H9 (cell line): Measurements from ENCODE around the gene CIB4. TPM values are rescaled to one million over a fixed set of nuclear protein-coding genes. Genes with fewer than 3 reads are reported as not detected.

Experiments used
- DNase-seq: peaks from one replicate; pipeline ENCODE4 v3.0.0-alpha.2; 2017
- H2AFZ ChIP-seq: one replicate; pipeline ENCODE4 v1.6.1; 2013; ENCODE audit warnings: mild to moderate bottlenecking, low read length, control low read depth, moderate library complexity
- H2AK5ac ChIP-seq: 2 replicates; pipeline ENCODE4 v1.6.1; 2013; ENCODE audit warnings: low read length, control low read depth, mixed read lengths; ENCODE audit not compliant: insufficient read length
- H2BK120ac ChIP-seq: one replicate; pipeline ENCODE4 v1.6.1; 2013; ENCODE audit warnings: low read depth, mild to moderate bottlenecking, low read length, control low read depth, inconsistent platforms; ENCODE audit not compliant: poor library complexity, severe bottlenecking
- H2BK12ac ChIP-seq: 2 replicates; pipeline ENCODE4 v1.6.1; 2013; ENCODE audit warnings: low read length, control low read depth, mixed read lengths, low read depth; ENCODE audit not compliant: insufficient read length
- H2BK15ac ChIP-seq: 2 replicates; pipeline ENCODE4 v1.6.1; 2013; ENCODE audit warnings: low read depth, low read length, control low read depth
- H2BK20ac ChIP-seq: one replicate; pipeline ENCODE4 v1.6.1; 2013; ENCODE audit warnings: low read depth, mild to moderate bottlenecking, low read length, control low read depth, inconsistent platforms; ENCODE audit not compliant: poor library complexity, severe bottlenecking
- H2BK5ac ChIP-seq: 2 replicates; pipeline ENCODE4 v1.6.1; 2013; ENCODE audit warnings: low read length, control low read depth, mixed read lengths; ENCODE audit not compliant: insufficient read length
- H3K14ac ChIP-seq: 2 replicates; pipeline ENCODE4 v1.6.1; 2013; ENCODE audit warnings: low read length, control low read depth; ENCODE audit not compliant: insufficient read depth
- H3K18ac ChIP-seq: 2 replicates; pipeline ENCODE4 v1.6.1; 2013; ENCODE audit warnings: low read depth, mild to moderate bottlenecking, mixed read lengths, low read length, control low read depth; ENCODE audit not compliant: insufficient read length
- H3K23ac ChIP-seq: 2 replicates; pipeline ENCODE4 v1.6.1; 2013; ENCODE audit warnings: low read length, control low read depth, mixed read lengths, low read depth; ENCODE audit not compliant: insufficient read length
- H3K23me2 ChIP-seq: 2 replicates; pipeline ENCODE4 v1.6.1; 2013; ENCODE audit warnings: low read depth, mild to moderate bottlenecking, mixed read lengths, low read length, control low read depth; ENCODE audit not compliant: insufficient read length, poor library complexity, severe bottlenecking
- H3K27ac ChIP-seq: 2 replicates; pipeline ENCODE4 v1.5.1; 2013; ENCODE audit warnings: low read length, control low read depth, mixed read lengths, low read depth; ENCODE audit not compliant: insufficient read length
- H3K27me3 ChIP-seq: 2 replicates; pipeline ENCODE4 v1.6.1; 2013; ENCODE audit warnings: low read length, control low read depth, inconsistent platforms; ENCODE audit not compliant: insufficient read depth
- H3K4ac ChIP-seq: 2 replicates; pipeline ENCODE4 v1.6.1; 2013; ENCODE audit warnings: low read depth, mild to moderate bottlenecking, control low read depth, inconsistent platforms, low read length, moderate library complexity
- H3K4me1 ChIP-seq: 2 replicates; pipeline ENCODE4 v1.6.1; 2013; ENCODE audit warnings: low read length, control low read depth, inconsistent platforms; ENCODE audit not compliant: insufficient read depth
- H3K4me2 ChIP-seq: 2 replicates; pipeline ENCODE4 v1.6.1; 2013; ENCODE audit warnings: low read length, control low read depth, mixed read lengths; ENCODE audit not compliant: insufficient read length, insufficient read depth
- H3K56ac ChIP-seq: 2 replicates; pipeline ENCODE4 v1.6.1; 2013; ENCODE audit warnings: low read depth, mild to moderate bottlenecking, mixed read lengths, low read length, control low read depth; ENCODE audit not compliant: insufficient read length
- H3K79me1 ChIP-seq: 2 replicates; pipeline ENCODE4 v1.6.1; 2013; ENCODE audit warnings: low read depth, mild to moderate bottlenecking, moderate library complexity, low read length, control low read depth, inconsistent platforms; ENCODE audit not compliant: insufficient read depth, poor library complexity, severe bottlenecking
- H3K79me2 ChIP-seq: 2 replicates; pipeline ENCODE4 v1.6.1; 2013; ENCODE audit warnings: low read length, control low read depth, inconsistent platforms; ENCODE audit not compliant: insufficient read depth
- H3K9ac ChIP-seq: 2 replicates; pipeline ENCODE4 v1.6.1; 2013; ENCODE audit warnings: low read length, control low read depth, mixed read lengths; ENCODE audit not compliant: insufficient read length; ENCODE audit errors: extremely low read depth
- H3K9me3 ChIP-seq: one replicate; pipeline ENCODE4 v1.6.1; 2013; ENCODE audit warnings: low read depth, low read length, inconsistent platforms; ENCODE audit not compliant: control insufficient read depth
- H3T11ph ChIP-seq: one replicate; pipeline ENCODE4 v1.6.1; 2013; ENCODE audit warnings: mild to moderate bottlenecking, low read length, control low read depth, inconsistent platforms
- H4K20me1 ChIP-seq: one replicate; pipeline ENCODE4 v1.6.1; 2013; ENCODE audit not compliant: control insufficient read depth, insufficient read length, insufficient read depth
- H4K5ac ChIP-seq: 2 replicates; pipeline ENCODE4 v1.6.1; 2013; ENCODE audit warnings: low read depth, mild to moderate bottlenecking, mixed read lengths, low read length, control low read depth; ENCODE audit not compliant: insufficient read length
- H4K8ac ChIP-seq: replicated peaks from 2 replicates; pipeline ENCODE4 v1.6.1; 2013; ENCODE audit warnings: low read length, control low read depth, mixed read lengths, low read depth; ENCODE audit not compliant: insufficient read length
- H4K91ac ChIP-seq: 2 replicates; pipeline ENCODE4 v1.6.1; 2013; ENCODE audit warnings: low read depth, mild to moderate bottlenecking, moderate library complexity, mixed read lengths, low read length, control low read depth; ENCODE audit not compliant: insufficient read length
- H3K27ac Mint-ChIP-seq, 3 experiments: 2 replicates in 2 of 3; 3 replicates in 1 of 3; pipeline ENCODE4 v1.8.0; 2020 to 2021; ENCODE audit warnings: mixed read lengths in 3 of 3, mild to moderate bottlenecking in 1 of 3, moderate library complexity in 1 of 3
- H3K27me3 Mint-ChIP-seq: 2 replicates; pipeline ENCODE4 v1.8.0; 2021; ENCODE audit warnings: low read depth, mild to moderate bottlenecking, moderate library complexity, mixed read lengths
- H3K36me3 Mint-ChIP-seq, 3 experiments: 2 replicates in 2 of 3; 3 replicates in 1 of 3; pipeline ENCODE4 v1.8.0; 2020 to 2021; ENCODE audit warnings: low read depth in 3 of 3, mixed read lengths in 3 of 3; ENCODE audit not compliant: insufficient read depth in 1 of 3
- H3K4me1 Mint-ChIP-seq, 2 experiments: 2 replicates each; pipeline ENCODE4 v1.8.0; 2020; ENCODE audit warnings: mixed read lengths in 2 of 2
- H3K4me3 Mint-ChIP-seq, 2 experiments: 2 replicates in 1 of 2; 3 replicates in 1 of 2; pipeline ENCODE4 v1.8.0; 2020 to 2021; ENCODE audit warnings: mild to moderate bottlenecking in 2 of 2, mixed read lengths in 2 of 2, moderate library complexity in 1 of 2
- H3K9me3 Mint-ChIP-seq, 2 experiments: 2 replicates in 1 of 2; 3 replicates in 1 of 2; pipeline ENCODE4 v1.8.0; 2020; ENCODE audit warnings: mild to moderate bottlenecking in 2 of 2, mixed read lengths in 2 of 2, moderate library complexity in 1 of 2
- WGBS: extraction: QIAGEN DNeasy Blood & Tissue Kit; methylation state at CpG from one replicate; pipeline ENCODE4 v1.1.7; 2013; ENCODE audit warnings: missing lambda C conversion rate, low lambda C conversion rate, mixed read lengths; ENCODE audit not compliant: insufficient read length; ENCODE audit errors: extremely low coverage; 5-methylcytosine and 5-hydroxymethylcytosine counted together
- total RNA-seq: library from RNA; stranded (reverse); gene quantifications from 2 replicates; pipeline ENCODE4 v1.2.1, GENCODE V29; 2021
- TF ChIP-seq, protein P1 (sequence below): fragments of 200-600 bp; sonication (generic); conservative IDR thresholded peaks from 3 replicates; pipeline ENCODE4 v1.8.0; 2021; ENCODE audit warnings: antibody characterized with exemption, mild to moderate bottlenecking

CIB4 gene
- total RNA-seq, 1 experiment from 2014 or later, result not detected

DNA sequence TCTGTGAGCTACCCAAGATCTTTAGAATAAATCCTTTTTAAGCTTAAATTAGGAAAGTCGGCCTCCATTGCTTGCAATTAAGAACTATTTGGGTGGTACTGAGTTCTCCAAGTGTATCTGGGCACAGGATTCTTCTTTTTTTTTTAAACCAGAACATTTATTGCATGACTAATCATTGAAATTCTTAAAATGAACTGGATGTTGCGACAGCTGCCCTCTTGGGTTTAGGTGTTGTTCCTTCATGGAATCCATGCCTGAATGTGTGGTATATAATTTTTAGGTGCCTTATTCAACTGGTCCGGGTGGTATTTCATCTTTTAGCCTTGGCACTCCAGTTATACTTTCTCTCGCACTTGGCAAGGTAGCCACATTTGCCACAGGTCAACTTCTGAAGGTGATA, 36.9 kb upstream of the CIB4 start:
- no peak overlapping the region for H3K4ac ChIP-seq
- H2AK5ac ChIP-seq, result no peak overlapping the region
- no peaks in the 10 kb centered on the region for H3K79me1 ChIP-seq
- no peak overlapping the region for H3K27ac ChIP-seq
- Mint-ChIP-seq H3K4me1 (peaks cover 0 to under 1% of the 10 kb centered on the region in 2 experiments; a peak in 1 of 4 replicates), H3K4me3 (no peak overlapping the region), H3K27me3 (peaks cover 48% of the 10 kb centered on the region), H3K9me3 (peaks cover 8 to 13% of the 10 kb centered on the region in 2 experiments; a peak in 3 of 5 replicates), H3K27ac (no peak overlapping the region), H3K36me3 (peaks cover 0 to 7% (median 7%) of the 10 kb centered on the region in 3 experiments; a peak in 3 of 7 replicates)
- no peak overlapping the region for H2BK20ac ChIP-seq
- H3K9ac ChIP-seq, result no peak overlapping the region
- H3K23me2 ChIP-seq, result no peaks in the 10 kb centered on the region
- H3K18ac ChIP-seq, result no peak overlapping the region
- H3K9me3 ChIP-seq, result no peaks in the 10 kb centered on the region
- no peak overlapping the region for H3K23ac ChIP-seq
- H3K4me2 ChIP-seq, result no peak overlapping the region
- no peak overlapping the region for H4K5ac ChIP-seq
- H3K4me1 ChIP-seq, result no peaks in the 10 kb centered on the region
- no peak overlapping the region for H3K56ac ChIP-seq
- no peak overlapping the region for H2BK5ac ChIP-seq
- no peak overlapping the region for H2BK120ac ChIP-seq
- no peaks in the 10 kb centered on the region for H3K79me2 ChIP-seq
- no peak overlapping the region for H2BK12ac ChIP-seq
- H4K91ac ChIP-seq, result no peak overlapping the region
- DNase-seq, result no peak
- H3K14ac ChIP-seq, result no peak overlapping the region
- H4K20me1 ChIP-seq, result no peaks in the 10 kb centered on the region
- no peaks in the 10 kb centered on the region for H3K27me3 ChIP-seq
- H2AFZ ChIP-seq, result no peak overlapping the region
- no peak overlapping the region for H3T11ph ChIP-seq
- TF ChIP-seq, protein P1, sequence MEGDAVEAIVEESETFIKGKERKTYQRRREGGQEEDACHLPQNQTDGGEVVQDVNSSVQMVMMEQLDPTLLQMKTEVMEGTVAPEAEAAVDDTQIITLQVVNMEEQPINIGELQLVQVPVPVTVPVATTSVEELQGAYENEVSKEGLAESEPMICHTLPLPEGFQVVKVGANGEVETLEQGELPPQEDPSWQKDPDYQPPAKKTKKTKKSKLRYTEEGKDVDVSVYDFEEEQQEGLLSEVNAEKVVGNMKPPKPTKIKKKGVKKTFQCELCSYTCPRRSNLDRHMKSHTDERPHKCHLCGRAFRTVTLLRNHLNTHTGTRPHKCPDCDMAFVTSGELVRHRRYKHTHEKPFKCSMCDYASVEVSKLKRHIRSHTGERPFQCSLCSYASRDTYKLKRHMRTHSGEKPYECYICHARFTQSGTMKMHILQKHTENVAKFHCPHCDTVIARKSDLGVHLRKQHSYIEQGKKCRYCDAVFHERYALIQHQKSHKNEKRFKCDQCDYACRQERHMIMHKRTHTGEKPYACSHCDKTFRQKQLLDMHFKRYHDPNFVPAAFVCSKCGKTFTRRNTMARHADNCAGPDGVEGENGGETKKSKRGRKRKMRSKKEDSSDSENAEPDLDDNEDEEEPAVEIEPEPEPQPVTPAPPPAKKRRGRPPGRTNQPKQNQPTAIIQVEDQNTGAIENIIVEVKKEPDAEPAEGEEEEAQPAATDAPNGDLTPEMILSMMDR, result no peak
- WGBS, result no CpG with 5 or more reads among the region's 4 CpGs
- H4K8ac ChIP-seq, result no peak overlapping the region
- H2BK15ac ChIP-seq, result no peak overlapping the region
